CD4-positive, alpha-beta T cell treated with Interleukin-12 subunit alpha and Interleukin-12 subunit beta, for 1 hour (primary cell): ENCODE measurements around the gene SC5D.

Source experiments
- DNase-seq: peaks from one replicate; pipeline ENCODE4 v3.0.0-alpha.2; 2020

SC5D gene

DNA sequence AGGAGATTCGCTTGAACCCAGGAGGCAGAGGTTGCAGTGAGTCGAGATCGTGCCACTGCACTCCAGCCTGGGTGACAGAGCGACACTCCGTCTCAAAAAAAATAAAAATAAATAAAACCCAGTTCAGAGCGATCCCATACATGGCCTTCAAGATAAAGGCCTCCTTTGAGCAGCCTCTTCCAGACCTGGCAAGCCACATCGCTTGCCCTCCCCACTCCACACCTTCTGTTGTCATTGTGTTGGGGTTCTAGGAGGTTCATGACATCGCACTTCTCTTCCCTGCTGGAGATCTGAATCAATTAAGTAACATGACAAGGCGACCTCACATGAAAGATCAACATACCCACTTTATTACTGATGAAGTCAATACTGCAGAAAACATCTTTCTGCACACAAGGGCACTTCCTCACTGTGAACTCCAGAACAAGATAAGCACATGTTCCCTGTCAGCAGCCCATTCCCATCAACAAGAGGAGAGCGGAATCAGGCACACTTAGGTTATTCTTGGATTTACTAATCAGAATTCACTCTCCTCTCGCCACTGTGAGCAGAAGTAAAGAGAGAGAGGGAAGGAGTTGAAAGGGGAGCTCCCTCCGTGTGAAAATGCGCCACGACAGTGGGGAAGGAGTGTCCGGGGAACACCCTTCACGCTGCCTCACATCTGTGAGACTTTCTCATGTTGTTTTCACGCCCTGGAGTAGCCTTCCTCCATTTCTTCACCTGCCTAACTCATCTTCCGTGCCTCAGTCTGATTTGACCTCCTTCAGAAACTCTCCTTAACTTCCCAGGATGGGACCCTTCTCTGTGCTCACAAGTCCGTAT lies 38.3 kb downstream of the SC5D start:
- no peak for DNase-seq

DNA sequence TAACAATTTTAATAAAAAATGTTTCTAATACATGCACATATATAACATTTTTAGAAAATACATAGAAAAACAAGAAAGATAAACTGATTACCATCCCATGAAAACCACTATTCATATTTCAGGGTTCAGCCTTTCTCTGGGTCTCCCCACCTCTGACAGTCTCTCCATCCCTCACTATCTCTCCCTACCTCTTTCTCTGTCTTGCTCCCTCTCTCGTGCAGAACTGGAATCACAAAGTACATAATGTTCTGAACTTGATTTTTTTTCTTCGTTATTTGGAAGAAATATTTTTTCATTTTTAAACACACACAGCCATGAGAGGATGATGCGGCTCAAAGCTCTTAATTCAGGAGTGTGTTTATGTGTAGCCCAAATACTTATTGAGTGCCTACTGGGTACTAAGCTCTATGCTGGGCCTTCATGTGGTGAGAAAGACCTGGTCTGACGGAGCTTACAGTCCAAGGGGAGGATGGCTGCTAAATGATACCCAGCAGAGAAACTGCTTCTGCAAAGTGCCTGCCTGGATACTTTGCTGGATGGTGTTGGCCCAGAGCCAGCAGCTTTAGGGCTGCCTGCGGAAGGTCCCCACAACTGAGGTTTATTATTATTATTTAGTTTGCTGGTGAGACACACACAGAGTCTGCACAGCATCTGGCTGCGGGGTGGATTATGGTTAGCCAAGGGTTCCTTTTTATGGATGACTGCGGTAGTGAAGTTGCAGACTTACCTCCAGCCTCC lies 42.6 kb downstream of the SC5D start:
- no peak for DNase-seq

DNA sequence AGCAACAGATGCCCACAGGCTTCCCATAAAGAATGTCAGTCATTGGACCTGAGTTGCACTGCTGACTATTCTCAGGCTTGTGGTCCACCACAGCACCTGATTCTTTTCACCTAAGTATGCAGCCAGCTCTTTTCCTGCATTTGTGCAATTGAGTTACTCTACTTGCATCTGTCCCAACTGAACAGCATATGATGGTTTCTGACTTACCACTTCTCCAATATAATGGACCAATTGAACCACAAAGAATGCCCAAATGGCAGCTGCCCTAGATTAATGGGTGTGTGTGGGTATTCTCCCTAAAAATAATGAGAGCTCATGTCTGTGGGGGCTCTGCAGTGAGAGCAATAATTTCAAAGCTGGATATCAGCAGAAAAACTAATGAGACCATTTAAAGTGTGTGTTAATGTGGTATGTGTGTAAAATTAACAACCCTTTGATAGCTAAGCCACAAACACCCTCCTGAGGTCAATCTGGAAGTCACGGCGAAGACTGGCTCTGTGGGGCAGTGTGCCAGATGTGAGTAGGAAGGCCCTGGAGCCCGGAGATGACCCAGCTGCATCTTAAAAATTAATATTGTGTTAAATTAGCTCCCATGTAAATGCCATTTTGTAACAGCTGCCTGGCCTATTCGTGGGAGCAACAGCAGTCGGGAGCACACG lies 43.8 kb downstream of the SC5D start:
- no peak for DNase-seq

DNA sequence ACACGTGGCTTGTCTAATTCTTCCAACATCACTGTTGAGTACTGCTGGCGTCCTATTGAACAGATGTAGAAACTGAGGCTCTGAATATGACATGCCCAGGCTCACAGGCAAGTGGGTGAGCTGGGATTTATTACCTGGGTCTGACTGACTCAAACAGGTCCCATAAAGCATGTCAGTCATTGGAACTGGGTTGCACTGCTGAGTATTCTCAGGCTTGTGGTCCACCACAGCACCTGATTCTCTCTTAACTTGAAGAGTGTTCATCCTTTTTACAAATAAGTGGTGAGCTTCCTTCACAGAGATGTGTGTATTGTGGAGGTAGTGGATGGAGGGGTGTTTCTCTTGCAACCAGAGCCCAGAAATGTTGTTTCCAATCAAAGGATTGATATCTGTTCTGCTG lies 44.5 kb downstream of the SC5D start:
- DNase-seq, result no peak

DNA sequence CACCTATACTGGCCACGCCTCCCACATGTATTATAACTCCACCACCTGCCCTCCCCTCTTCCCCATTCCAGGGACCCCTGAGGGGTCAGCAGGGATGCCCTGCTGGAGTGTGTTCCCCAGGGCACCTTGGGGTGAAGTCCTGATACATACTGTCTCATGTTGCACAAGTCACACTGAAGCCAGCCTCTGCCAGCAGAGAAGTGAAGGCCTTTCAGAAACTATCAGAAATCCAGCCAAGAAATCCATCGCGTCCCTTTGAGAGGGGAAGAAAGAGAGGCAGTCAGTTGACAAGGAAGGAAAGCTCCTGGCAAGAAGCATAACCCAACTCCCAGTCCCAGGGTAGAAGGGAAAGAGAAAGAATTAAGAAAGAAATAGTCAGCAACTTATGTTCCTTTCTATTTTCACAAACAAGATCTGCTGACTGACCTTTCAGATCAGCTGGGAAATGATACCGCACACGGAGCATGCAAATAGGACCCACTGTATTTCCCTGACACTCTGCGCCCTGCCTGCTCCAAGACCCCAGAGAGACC lies 45.2 kb downstream of the SC5D start:
- DNase-seq, result no peak

DNA sequence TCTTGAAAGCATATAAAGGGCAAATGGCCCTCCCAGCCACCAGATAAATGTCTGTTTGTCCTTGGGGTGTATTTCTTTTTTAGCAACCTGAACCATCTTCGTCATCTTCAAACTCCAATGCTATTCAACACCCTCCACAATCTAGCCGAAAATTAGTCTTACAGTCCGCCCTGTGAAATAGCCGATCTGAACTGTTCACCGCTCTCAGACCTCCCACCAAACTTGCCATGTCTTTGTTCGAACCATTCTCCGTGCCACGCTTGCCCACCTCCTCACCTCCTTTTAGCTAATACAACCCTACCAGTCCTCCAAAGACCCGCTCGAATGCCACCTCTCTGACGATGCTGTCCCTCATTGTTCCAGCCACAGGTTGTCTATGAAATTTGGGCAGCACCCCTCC lies 46.0 kb downstream of the SC5D start:
- no peak for DNase-seq

DNA sequence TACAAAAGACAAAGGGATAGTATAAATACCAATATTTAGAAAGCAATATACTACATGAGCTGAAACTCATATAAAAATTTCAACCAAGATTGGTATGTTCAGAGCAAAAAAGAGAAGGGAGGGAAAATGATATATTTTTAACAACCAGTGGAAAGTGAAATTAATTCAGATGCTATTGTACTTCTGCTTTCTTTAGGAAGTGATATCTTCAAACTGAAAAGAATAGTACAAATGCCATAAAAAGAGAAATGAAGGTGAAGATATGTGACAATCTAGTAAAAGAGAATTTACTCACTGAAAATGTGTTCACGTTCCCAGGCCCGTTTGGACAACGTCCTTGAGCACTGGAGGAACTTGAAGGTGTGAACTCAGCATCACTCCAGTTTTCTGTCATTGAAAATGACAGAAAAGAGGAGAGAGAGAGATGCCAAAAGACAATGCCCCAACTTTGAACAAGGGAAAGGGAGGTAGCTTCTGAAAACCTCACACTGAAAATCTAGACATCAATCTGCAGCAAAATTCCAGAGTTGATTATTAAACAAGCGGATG lies 47.5 kb downstream of the SC5D start:
- no peak for DNase-seq

DNA sequence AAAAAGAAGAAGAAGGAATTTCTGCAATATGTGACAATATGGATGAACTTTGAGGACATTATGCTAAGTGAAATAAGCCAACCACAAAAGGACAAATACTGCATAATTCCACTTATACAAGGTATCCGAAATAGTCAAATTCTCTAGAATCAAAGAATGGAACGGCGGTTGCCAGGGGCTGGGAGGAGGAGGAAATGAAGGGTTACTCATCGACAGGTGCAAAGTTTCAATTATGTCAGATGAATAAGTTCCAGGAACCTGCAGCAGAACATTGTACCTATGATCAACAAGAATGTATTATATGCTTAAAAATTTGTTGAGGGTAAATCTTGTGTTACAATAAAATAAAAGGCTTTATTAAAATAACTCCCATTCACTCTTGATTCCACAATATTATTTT lies 49.0 kb downstream of the SC5D start:
- DNase-seq, result no peak

DNA sequence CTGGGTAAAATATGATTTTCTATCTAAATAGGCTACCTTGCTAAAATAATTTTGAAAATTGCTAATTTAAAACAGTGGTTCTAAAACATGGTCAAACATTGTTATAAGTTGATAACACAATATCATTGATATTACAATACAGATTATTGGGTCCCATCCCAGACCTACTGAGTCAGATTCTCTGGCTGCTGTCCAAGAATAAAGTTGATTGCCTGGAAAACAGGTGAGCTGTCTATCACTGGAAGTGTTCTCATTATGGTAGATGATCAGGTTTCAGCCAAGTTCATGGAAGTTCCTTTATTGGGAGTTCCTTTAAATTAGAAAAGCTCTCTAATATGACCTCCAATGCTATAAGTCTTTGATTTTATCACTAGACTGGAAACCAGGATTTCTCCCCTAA lies 52.3 kb downstream of the SC5D start:
- no peak for DNase-seq

DNA sequence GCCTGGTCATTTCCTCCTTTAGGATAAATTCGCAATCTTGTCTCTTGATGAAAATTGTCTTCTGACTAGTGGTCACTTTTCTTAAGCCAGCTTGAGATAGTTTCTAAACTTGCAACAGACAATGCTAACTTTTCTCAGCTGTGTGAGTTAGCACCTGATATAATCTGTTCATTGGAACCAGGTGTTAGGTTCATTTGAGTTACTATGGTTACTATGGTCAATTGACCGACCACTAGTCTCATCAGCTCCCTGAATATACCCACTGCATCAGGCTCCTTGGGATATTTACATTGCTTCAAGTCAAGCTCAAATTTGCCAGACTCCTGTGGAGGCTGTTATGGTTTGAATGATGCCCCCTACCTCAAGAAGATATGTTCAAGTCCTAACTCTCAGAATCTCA lies 54.5 kb downstream of the SC5D start:
- DNase-seq, result no peak

DNA sequence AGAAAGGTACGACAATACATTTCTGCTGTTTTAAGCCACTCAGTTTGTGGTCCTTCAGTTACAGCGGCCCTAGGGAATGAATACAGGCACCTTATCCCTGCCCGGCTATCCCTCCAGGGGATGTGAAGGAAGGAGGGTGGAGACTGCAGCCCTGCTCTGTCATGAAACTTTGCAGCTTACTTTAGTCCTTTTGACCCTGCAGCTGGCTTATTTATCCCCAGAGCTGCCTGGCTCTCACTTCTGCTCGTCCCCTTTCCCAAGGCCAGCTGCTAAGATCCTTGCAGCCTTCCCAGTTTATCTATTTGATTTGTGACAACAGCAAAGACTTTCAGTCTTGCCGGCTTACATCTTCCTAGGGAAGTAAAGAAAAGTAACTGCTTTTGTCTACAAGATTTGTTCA lies 55.2 kb downstream of the SC5D start:
- DNase-seq, result no peak

DNA sequence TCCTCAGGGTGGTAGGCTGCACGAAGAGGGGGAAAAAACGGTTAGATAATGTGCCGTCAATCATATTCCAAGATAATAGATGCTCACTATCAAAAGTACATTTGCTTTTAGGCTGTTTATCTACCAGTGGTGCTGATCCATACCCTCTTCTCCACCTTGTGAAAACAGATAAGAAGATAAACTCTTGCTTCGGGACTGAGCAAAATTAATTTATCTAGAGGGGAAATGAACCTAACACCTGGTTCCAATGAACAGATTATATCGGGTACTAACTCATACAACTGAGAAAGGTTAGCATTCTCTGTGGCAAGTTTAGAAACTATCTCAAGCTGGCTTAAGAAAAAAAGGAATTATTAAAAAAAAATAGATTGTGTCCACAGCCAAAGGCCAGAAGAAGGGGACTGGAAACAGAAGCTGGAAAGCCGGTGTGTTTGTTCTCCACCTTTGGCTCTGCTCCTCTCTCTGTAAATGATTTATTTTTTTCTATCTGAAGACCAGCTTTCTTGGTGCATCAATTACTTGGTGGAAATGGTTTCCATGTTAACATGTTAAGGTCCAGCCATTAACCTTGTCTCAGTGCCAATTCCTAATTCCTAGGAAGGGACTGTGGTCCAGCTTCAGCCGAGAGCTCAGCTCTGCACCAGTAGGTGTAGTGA lies 55.8 kb downstream of the SC5D start:
- no peak for DNase-seq

DNA sequence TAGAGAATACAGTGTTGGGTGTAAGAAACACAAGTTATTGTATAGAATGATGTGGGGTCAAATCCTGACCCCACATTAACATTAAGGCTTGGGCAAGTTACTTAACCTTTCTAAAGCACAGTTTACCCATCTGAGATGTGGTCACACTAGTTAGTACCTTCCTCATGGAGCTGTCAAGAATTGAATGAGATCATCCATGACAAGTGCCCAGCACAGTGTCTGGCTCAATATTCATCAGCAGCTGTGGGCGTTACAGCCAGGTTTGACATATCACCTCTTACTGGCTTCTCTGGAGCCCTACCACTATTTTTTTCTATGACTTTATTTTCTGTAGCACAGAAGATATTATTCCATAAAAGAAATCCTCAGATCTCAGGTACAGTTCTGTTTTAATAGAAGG lies 57.2 kb downstream of the SC5D start:
- no peak for DNase-seq

DNA sequence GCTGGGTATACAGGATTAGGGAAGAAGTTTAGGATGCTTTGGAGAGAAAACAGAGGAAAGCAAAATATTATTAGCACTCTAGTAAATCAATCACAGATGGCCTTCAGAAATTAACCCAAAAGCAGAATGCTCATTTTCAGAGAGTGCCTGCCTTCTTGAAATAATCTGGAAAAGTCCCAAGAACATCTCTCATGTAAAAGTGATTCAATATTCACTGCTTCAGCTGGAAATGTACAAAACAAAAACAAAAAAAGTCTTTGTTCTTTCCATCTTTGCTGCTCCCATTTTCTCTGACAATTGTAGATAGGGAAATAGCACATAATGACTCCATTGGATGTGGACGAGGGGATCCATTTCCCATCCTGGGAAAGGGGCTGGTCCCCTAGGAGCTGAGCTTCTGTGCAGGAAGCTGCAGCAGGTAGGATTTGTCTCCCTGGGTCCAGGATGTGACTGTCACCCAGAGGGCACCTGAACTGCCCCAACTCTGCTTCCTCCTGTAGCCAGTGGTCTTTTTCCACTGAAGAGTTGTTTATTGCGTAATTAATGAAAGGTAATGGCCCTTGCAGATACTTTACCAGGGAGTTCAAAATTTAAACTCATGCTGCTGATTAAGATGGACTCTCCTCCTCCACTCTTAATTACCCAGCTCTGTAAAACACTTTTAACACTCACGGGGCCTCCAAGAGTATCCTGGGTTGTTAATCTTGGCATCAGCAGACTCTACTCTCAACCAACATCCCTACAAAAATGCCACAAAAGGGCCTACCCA lies 57.9 kb downstream of the SC5D start:
- DNase-seq, result no peak

DNA sequence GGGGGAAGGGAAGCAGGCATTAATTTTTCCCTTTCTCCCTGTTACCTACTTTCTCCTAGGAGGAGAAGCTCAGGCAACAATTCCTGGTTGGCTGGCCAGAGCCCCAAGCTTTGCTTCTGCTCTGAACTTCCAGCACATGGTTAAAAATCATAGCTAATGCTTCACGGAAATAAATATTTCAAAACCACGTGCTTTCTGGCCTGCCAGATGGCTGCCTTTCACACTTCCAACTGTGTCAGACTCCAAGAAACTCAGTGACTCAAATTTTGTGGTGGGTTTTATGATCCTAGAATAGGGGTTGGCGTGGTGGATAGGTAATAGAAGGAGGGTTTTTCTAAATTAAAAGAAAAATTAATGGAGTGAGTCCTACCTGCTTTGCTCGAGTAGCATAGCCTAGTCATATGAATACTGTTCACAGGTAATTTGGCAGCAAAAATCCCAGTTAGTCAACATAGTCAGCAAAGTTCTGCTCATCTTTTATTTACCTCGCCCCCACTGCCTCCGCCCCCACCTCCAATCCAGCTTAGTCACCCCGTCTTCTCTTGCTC lies 58.6 kb downstream of the SC5D start:
- DNase-seq, result no peak

DNA sequence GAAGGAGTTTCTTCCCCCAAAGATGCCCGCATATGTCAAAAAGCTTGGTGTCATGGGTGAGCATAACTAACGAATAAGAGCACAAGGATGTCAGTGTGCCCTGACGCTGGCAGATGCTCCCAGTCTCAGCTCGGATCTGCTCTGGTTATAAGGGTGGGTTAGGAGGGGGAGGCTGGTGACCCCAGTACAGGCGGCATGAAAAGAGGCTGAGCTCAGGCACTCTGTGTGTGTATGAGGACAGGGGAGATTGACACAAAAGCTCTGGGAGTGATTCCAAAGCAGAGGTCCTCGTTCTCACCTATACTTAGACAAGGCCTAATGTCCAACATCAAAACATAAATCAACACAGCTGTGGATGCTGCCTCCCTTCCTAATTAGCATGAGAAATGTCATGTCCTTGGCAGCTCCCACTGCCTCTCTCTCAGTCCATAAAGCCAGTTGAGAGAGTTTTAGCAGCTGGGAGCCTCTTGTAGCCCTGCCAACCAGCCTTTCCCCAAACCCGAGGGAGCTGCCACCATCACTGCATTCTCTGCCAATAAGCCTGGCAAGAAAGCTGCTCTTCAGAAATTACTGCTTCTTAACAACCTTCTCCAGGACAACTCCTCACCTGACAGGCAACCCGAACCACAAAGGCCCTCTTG lies 59.8 kb downstream of the SC5D start:
- DNase-seq, result no peak

DNA sequence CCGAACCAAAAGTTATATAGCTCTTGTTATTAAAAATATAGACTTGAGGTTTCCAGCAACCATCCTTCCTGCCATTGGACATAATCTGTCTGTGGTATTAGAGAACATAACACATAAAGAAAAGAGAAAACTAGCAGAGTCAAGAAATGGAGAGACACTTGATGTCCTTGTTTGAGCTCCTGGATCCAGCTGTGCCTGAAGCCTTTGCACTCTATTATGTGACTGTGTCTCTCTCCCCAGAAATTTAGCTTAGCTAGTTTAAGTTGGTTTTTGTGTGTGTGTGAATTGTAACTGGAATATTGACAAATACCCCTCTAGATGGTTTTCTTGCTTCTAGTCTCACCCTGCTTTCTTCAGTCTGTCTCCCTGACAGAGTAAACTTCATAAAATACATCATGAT lies 61.6 kb downstream of the SC5D start:
- no peak for DNase-seq

DNA sequence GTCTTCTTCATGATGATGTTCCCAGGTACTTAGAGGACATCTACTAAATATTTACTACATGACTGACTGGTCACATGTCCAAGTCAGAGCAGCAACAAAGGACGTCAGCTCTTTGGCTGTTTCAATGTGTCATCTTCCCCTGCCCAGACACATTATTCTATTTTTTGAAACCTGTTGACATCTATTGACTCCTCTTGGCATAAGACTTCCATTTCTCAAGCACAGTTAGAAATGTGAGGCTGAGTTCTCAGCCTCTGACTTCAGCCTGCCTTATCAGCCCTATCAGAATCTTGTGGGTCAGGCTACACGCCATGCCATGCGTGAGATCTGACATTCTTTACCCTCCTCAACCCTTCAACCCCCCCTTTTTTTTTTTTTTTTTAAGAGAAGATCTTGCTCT lies 63.8 kb downstream of the SC5D start:
- no peak for DNase-seq
